Activated CD4-positive, alpha-beta memory T cell treated with anti-CD3 and anti-CD28 coated beads for 36 hours (primary cell): ENCODE measurements around the gene P2RY14. TPM values are rescaled to one million over a fixed set of nuclear protein-coding genes. Genes with fewer than 3 reads are reported as not detected.

Experiments used
- CTCF ChIA-PET: fragments of 350-600 bp; sonication (Branson Sonifier 250); formaldehyde crosslinking; loops from one replicate; lab custom pipeline; 2021; ENCODE audit warnings: antibody characterized with exemption, inconsistent platforms; lab: Charles Lee
- POLR2A ChIA-PET: fragments of 350-600 bp; sonication (Branson Sonifier 250); formaldehyde crosslinking; loops from one replicate; lab custom pipeline; 2021; ENCODE audit warnings: antibody characterized with exemption; lab: Charles Lee
- DNase-seq: peaks from one replicate; pipeline ENCODE4 v3.0.0-alpha.2; 2020
- H3K27ac Mint-ChIP-seq: one replicate; pipeline ENCODE4 v1.8.0; 2021; ENCODE audit warnings: mixed read lengths
- H3K27me3 Mint-ChIP-seq: one replicate; pipeline ENCODE4 v1.8.0; 2021; ENCODE audit warnings: mixed read lengths
- H3K36me3 Mint-ChIP-seq: one replicate; pipeline ENCODE4 v1.8.0; 2021; ENCODE audit warnings: mixed read lengths
- H3K4me1 Mint-ChIP-seq: one replicate; pipeline ENCODE4 v1.8.0; 2021; ENCODE audit warnings: low read depth, mixed read lengths
- H3K4me3 Mint-ChIP-seq: one replicate; pipeline ENCODE4 v1.8.0; 2021; ENCODE audit warnings: mild to moderate bottlenecking, mixed read lengths
- H3K9me3 Mint-ChIP-seq: one replicate; pipeline ENCODE4 v1.8.0; 2021; ENCODE audit warnings: mixed read lengths
- intact Hi-C: fragments of 100-400 bp; cut with micrococcal nuclease; formaldehyde crosslinking; loops from one replicate; pipeline ENCODE4 v1.15.1; 2023
- total RNA-seq, 2 experiments: library from RNA; stranded (reverse); gene quantifications; one replicate each; pipeline ENCODE4 v1.2.3, GENCODE V29; 2021

P2RY14 gene
- total RNA-seq, result under 1 TPM; 0.17 to 0.26 TPM

GRCh38 chr3:151278230-151278629 lies at the start of gene P2RY14:
Gene P2RY14, minus strand, starts transcription at chr3:151278542. Its CDS starts 64,226 bp downstream, at chr3:151214316.
- Mint-ChIP-seq H3K36me3 (no peaks in the 10 kb centered on the region), H3K27me3 (no peaks in the 10 kb centered on the region), H3K4me1 (peaks cover 48% of the 10 kb centered on the region), H3K9me3 (no peaks in the 10 kb centered on the region), H3K4me3 (peak within 1 kb of the TSS; percentile 34), H3K27ac (peak within 1 kb of the TSS; percentile 59)
- ChIA-PET CTCF (interaction anchor here (0.9 to 9.6 kb wide), 11 partner anchors 10 to 641 kb away, joined by 3 to 157 read pairs (median 4); no protein-coding TSS in a partner anchor), POLR2A (interaction anchor here (1.1 to 1.3 kb wide), 2 partner anchors 48 to 76 kb away, joined by 3 to 8 read pairs; no protein-coding TSS in a partner anchor)
- intact Hi-C loops, result loop anchor here (1.0 kb wide), 2 partner anchors 27 to 51 kb away; no protein-coding TSS in a partner anchor
- no peak for DNase-seq

DNA sequence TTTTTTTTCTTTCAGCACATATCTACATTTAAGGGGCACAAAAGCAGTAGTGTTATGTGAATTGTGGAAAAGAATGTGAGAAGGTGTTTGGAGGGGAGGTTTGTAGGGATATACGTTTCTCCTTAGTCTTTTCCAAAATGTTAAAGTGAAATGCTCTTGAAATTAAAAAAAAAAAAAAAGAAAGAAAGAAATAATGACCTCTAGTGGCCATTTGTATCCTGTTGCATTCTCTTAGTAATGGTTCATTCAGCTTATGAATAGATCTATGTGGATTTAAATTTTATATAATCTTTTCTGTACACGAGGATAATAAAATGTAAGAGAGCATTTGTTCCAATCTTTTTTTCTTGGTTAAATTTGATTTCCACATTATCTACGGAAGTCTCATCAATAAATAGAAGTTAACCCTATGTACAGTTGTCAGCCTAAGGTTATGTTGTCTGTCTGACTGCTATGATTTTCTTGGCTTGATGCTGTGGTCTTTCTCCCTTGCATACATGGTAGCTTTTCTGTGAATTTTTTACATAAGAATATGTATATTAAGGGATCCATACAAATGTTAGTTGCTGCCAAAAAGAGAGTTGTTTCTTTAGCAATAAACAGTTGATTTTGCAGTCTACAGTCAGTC lies 49.3 kb upstream of the P2RY14 start:
- CTCF ChIA-PET, result interaction anchor here (0.7 to 2.6 kb wide), 20 partner anchors 10 to 160 kb away, joined by 3 to 16 read pairs (median 5); partner anchors contain the start of gene GPR87
- no peaks in the 10 kb centered on the region for H3K9me3 Mint-ChIP-seq
- H3K36me3 Mint-ChIP-seq, result no peaks in the 10 kb centered on the region
- H3K27me3 Mint-ChIP-seq, result peaks cover 13% of the 10 kb centered on the region
- intact Hi-C loops, result loop anchor here (1.0 to 2.0 kb wide), 4 partner anchors 37 to 157 kb away; no protein-coding TSS in a partner anchor
- no peak for DNase-seq
- H3K27ac Mint-ChIP-seq, result no peak overlapping the region
- peaks cover 11% of the 10 kb centered on the region for H3K4me1 Mint-ChIP-seq
- no peak overlapping the region for H3K4me3 Mint-ChIP-seq
- POLR2A ChIA-PET, result no interaction called here

DNA sequence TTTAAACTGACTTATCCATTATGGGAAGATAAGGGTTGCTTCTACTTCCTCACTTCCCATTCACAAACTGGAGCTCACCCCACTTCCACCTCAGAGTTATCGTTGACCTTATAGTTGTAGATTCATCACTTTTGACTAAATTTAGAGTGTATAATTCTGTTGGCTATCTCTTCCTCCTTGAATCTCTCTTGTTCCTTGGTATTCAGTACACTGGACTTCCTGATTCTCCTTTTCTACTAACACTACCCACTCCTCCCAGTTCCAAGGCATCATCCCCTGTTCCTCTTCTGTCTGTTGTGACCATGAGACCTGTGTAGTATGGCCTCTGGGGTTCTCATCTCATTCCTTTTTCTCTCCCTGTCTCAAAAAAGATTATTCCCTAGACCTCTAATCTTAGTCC lies 44.2 kb upstream of the P2RY14 start:
- no peak for DNase-seq
- Mint-ChIP-seq H3K36me3 (no peaks in the 10 kb centered on the region), H3K9me3 (no peaks in the 10 kb centered on the region), H3K4me3 (no peak overlapping the region), H3K27me3 (peaks cover 4% of the 10 kb centered on the region), H3K27ac (no peak overlapping the region), H3K4me1 (peaks cover 11% of the 10 kb centered on the region)
- ChIA-PET POLR2A (interaction anchor here (1.3 kb wide), 1 partner anchor 12 kb away, joined by 3 read pairs; no protein-coding TSS in a partner anchor), CTCF (interaction anchor here (1.1 kb wide), 1 partner anchor 18 kb away, joined by 3 read pairs; no protein-coding TSS in a partner anchor)
- intact Hi-C loops, result no loop called here

- Mint-ChIP-seq H3K4me1 (peaks cover 15% of the 10 kb centered on the region), H3K27me3 (peaks cover 4% of the 10 kb centered on the region), H3K9me3 (no peaks in the 10 kb centered on the region), H3K36me3 (no peaks in the 10 kb centered on the region), H3K4me3 (no peak overlapping the region), H3K27ac (no peak overlapping the region)
- POLR2A ChIA-PET, result interaction anchor here (2.0 kb wide), 1 partner anchor 17 kb away, joined by 13 read pairs; no protein-coding TSS in a partner anchor
- CTCF ChIA-PET, result interaction anchor here (1.1 kb wide), 1 partner anchor 17 kb away, joined by 3 read pairs; no protein-coding TSS in a partner anchor
- intact Hi-C loops, result no loop called here
- no peak for DNase-seq
These were observed 43.2 kb upstream of the P2RY14 start for GRCh38 chr3:151321526-151321925.

- Mint-ChIP-seq H3K9me3 (no peaks in the 10 kb centered on the region), H3K27me3 (peaks cover 3% of the 10 kb centered on the region), H3K4me3 (no peak overlapping the region), H3K4me1 (peaks cover 28% of the 10 kb centered on the region), H3K36me3 (no peaks in the 10 kb centered on the region), H3K27ac (no peak overlapping the region)
- ChIA-PET CTCF (interaction anchor here (0.7 to 1.0 kb wide), 2 partner anchors 12 to 15 kb away, joined by 3 read pairs; no protein-coding TSS in a partner anchor), POLR2A (interaction anchor here (2.0 kb wide), 1 partner anchor 15 kb away, joined by 13 read pairs; no protein-coding TSS in a partner anchor)
- DNase-seq, result no peak
- intact Hi-C loops, result no loop called here
These were observed 41.8 kb upstream of the P2RY14 start for GRCh38 chr3:151320131-151320530.

GRCh38 chr3:151319628-151320027 lies 41.3 kb upstream of the P2RY14 start:
- no peak overlapping the region for H3K27ac Mint-ChIP-seq
- CTCF ChIA-PET, result no interaction called here
- peaks cover 5% of the 10 kb centered on the region for H3K27me3 Mint-ChIP-seq
- no peak overlapping the region for H3K4me3 Mint-ChIP-seq
- no peak for DNase-seq
- peaks cover 32% of the 10 kb centered on the region for H3K4me1 Mint-ChIP-seq
- POLR2A ChIA-PET, result interaction anchor here (1.5 to 2.0 kb wide), 2 partner anchors 15 kb away, joined by 3 to 13 read pairs; no protein-coding TSS in a partner anchor
- no peaks in the 10 kb centered on the region for H3K36me3 Mint-ChIP-seq
- no peaks in the 10 kb centered on the region for H3K9me3 Mint-ChIP-seq
- intact Hi-C loops, result no loop called here

GRCh38 chr3:151318991-151319390 lies 40.6 kb upstream of the P2RY14 start:
- no peaks in the 10 kb centered on the region for H3K36me3 Mint-ChIP-seq
- H3K27ac Mint-ChIP-seq, result no peak overlapping the region
- no peak for DNase-seq
- H3K27me3 Mint-ChIP-seq, result peaks cover 8% of the 10 kb centered on the region
- ChIA-PET POLR2A (interaction anchor here (0.7 to 1.5 kb wide), 2 partner anchors 13 to 14 kb away, joined by 3 read pairs; no protein-coding TSS in a partner anchor), CTCF (interaction anchor here (0.5 kb wide), 1 partner anchor 14 kb away, joined by 4 read pairs; no protein-coding TSS in a partner anchor)
- no peak overlapping the region for H3K4me3 Mint-ChIP-seq
- H3K9me3 Mint-ChIP-seq, result no peaks in the 10 kb centered on the region
- peaks cover 32% of the 10 kb centered on the region for H3K4me1 Mint-ChIP-seq
- intact Hi-C loops, result no loop called here

- no peak overlapping the region for H3K4me3 Mint-ChIP-seq
- no peak for DNase-seq
- no peaks in the 10 kb centered on the region for H3K9me3 Mint-ChIP-seq
- CTCF ChIA-PET, result interaction anchor here (0.5 kb wide), 1 partner anchor 14 kb away, joined by 4 read pairs; no protein-coding TSS in a partner anchor
- no peak overlapping the region for H3K27ac Mint-ChIP-seq
- intact Hi-C loops, result no loop called here
- H3K36me3 Mint-ChIP-seq, result no peaks in the 10 kb centered on the region
- peaks cover 8% of the 10 kb centered on the region for H3K27me3 Mint-ChIP-seq
- H3K4me1 Mint-ChIP-seq, result peaks cover 28% of the 10 kb centered on the region
- POLR2A ChIA-PET, result interaction anchor here (1.5 kb wide), 1 partner anchor 14 kb away, joined by 3 read pairs; no protein-coding TSS in a partner anchor
These were observed 40.0 kb upstream of the P2RY14 start for GRCh38 chr3:151318313-151318712.

DNA sequence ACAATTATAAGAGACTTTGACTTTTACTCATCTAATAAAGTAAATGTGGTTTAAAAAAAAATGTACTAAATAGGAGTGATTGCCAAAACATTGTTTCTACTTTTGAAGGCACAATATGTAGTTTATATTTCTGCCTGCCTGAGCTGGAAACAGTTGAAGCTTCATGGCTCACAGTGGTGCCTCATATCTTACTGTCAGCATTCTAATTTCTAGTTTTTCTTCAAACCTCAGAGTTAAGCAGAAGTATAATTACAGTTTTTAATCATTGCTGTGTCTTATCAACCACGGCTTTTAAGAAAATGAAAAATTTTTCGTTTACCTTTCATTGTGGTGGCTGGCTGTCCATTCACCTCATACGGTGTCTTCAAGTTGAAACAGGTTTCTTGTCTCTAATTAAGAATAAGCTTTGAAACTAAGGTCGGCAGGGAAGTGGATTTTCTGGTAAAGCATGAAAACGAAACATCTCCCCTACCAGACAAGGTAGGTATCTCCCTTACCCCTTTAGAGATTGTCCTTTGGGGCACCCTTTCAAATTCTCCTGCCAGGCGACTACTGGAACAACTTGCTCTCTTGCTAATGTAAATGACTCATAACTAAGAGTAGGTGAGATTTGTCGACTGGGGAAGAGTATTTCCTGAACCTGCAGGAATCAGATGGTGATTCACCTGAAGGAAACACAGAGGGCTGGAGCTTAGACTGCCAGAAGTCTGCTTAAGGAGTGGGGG lies 38.1 kb upstream of the P2RY14 start, which contains the start of gene GPR87:
Gene GPR87 (minus strand): TSS at position 554 of the 725 bp plus-strand sequence. CDS start 16,720 bp downstream, outside the sequence.
- POLR2A ChIA-PET, result interaction anchor here (0.8 to 2.4 kb wide), 6 partner anchors 11 to 111 kb away, joined by 3 to 42 read pairs (median 4); no protein-coding TSS in a partner anchor

DNA sequence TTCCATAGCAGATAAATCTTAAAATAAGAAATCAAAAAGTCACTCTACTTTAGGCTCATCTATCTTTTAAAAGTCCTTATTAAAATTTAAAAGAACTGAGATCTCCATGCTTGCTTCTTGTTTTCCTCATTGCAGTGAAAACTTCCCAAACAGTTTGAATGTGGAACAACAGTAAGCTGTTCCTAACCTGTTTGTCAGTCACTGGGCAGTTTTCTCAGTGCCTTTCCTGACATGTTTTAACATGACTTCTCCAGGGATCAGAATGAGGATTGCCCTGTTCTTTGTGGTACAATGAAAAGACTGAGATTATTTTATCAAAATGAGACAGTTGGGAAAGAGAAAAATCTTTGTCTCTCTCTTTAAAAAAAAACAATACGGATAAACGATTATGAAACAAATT lies 37.5 kb upstream of the P2RY14 start:
- intact Hi-C loops, result loop anchor here (1.0 to 2.0 kb wide), 4 partner anchors 8 to 113 kb away; partner anchors contain the start of gene GPR171
- Mint-ChIP-seq H3K4me1 (peaks cover 24% of the 10 kb centered on the region), H3K27me3 (peaks cover 8% of the 10 kb centered on the region), H3K9me3 (no peaks in the 10 kb centered on the region), H3K27ac (peak overlapping the region; percentile 68), H3K36me3 (no peaks in the 10 kb centered on the region), H3K4me3 (peak overlapping the region; percentile 17)
- CTCF ChIA-PET, result interaction anchor here (0.7 to 2.6 kb wide), 6 partner anchors 10 to 145 kb away, joined by 3 to 32 read pairs (median 6); no protein-coding TSS in a partner anchor
- DNase-seq, result no peak
- POLR2A ChIA-PET, result interaction anchor here (1.0 to 2.4 kb wide), 5 partner anchors 10 to 108 kb away, joined by 3 to 42 read pairs (median 4); no protein-coding TSS in a partner anchor

More for the DNA sequence above, 38.1 kb upstream of the P2RY14 start, which contains the start of gene GPR87:
- CTCF ChIA-PET, result interaction anchor here (0.7 to 2.6 kb wide), 6 partner anchors 10 to 145 kb away, joined by 3 to 32 read pairs (median 6); no protein-coding TSS in a partner anchor
- peaks cover 8% of the 10 kb centered on the region for H3K27me3 Mint-ChIP-seq
- intact Hi-C loops, result loop anchor here (1.0 to 2.0 kb wide), 4 partner anchors 8 to 113 kb away; partner anchors contain the start of gene GPR171
- H3K36me3 Mint-ChIP-seq, result no peaks in the 10 kb centered on the region
- peak within 1 kb of the TSS; percentile 17 for H3K4me3 Mint-ChIP-seq
- DNase-seq, result peak; percentile 61
- peak within 1 kb of the TSS; percentile 68 for H3K27ac Mint-ChIP-seq
- H3K4me1 Mint-ChIP-seq, result peaks cover 24% of the 10 kb centered on the region
- H3K9me3 Mint-ChIP-seq, result no peaks in the 10 kb centered on the region

GRCh38 chr3:151315136-151315535 lies 36.8 kb upstream of the P2RY14 start:
- H3K27me3 Mint-ChIP-seq, result peaks cover 8% of the 10 kb centered on the region
- no peak for DNase-seq
- H3K27ac Mint-ChIP-seq, result peak overlapping the region; percentile 14
- H3K36me3 Mint-ChIP-seq, result no peaks in the 10 kb centered on the region
- H3K4me3 Mint-ChIP-seq, result no peak overlapping the region
- peaks cover 24% of the 10 kb centered on the region for H3K4me1 Mint-ChIP-seq
- ChIA-PET CTCF (interaction anchor here (2.6 kb wide), 1 partner anchor 9 kb away, joined by 32 read pairs; no protein-coding TSS in a partner anchor), POLR2A (interaction anchor here (2.4 kb wide), 1 partner anchor 9 kb away, joined by 42 read pairs; no protein-coding TSS in a partner anchor)
- no peaks in the 10 kb centered on the region for H3K9me3 Mint-ChIP-seq
- intact Hi-C loops, result no loop called here
